BLaER1 (cell line): Measurements from ENCODE around the gene MYOZ3.

Experiments
- H3K27ac ChIP-seq: shearing (Covaris generic); formaldehyde crosslinking; 2 replicates; pipeline ENCODE4 v1.8.1; 2022
- H3K27me3 ChIP-seq: shearing (Covaris generic); formaldehyde crosslinking; 2 replicates; pipeline ENCODE4 v1.8.1; 2022
- H3K36me3 ChIP-seq: shearing (Covaris generic); formaldehyde crosslinking; 2 replicates; pipeline ENCODE4 v1.8.1; 2022
- H3K4me1 ChIP-seq: shearing (Covaris generic); formaldehyde crosslinking; 2 replicates; pipeline ENCODE4 v1.8.1; 2022
- H3K4me2 ChIP-seq: shearing (Covaris generic); formaldehyde crosslinking; 2 replicates; pipeline ENCODE4 v1.8.1; 2022
- H3K4me3 ChIP-seq: shearing (Covaris generic); formaldehyde crosslinking; 2 replicates; pipeline ENCODE4 v1.8.1; 2022
- H3K9ac ChIP-seq: shearing (Covaris generic); formaldehyde crosslinking; 2 replicates; pipeline ENCODE4 v1.8.1; 2022
- H3K9me3 ChIP-seq: shearing (Covaris generic); formaldehyde crosslinking; 2 replicates; pipeline ENCODE4 v1.8.1; 2022
- H4K20me1 ChIP-seq: shearing (Covaris generic); formaldehyde crosslinking; 2 replicates; pipeline ENCODE4 v1.8.1; 2022
- Cebpa-rat ChIP-seq: shearing (Covaris generic); IDR thresholded peaks from 2 replicates; pipeline ENCODE4 v1.8.1; 2022

Gene MYOZ3

DNA sequence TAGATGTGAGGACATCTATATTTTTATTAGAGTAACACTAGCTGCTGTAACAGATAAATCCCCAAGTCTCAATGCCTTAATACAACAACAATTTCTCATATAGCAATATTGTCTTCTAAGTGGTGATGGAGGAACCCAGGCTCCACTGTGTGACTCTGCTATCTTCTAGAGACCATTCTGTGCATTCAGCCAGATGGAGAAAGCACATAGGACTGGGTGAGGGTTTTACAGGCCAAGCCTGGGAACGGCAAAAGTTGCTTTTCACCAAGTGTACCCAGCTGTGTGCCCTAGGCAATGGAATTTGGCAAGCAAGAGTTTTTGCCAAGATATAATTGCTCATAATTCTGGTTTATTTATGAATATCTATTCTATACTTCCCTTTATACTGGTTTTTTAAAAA, 28.1 kb downstream of the MYOZ3 start:
- H3K4me1 ChIP-seq, result no peaks in the 10 kb centered on the region
- H3K27me3 ChIP-seq, result no peaks in the 10 kb centered on the region
- H3K9ac ChIP-seq, result no peak overlapping the region
- no peak for TF ChIP-seq Cebpa-rat
- no peak overlapping the region for H3K4me2 ChIP-seq
- H3K27ac ChIP-seq, result no peak overlapping the region
- H3K9me3 ChIP-seq, result no peaks in the 10 kb centered on the region
- H3K36me3 ChIP-seq, result peaks cover 59% of the 10 kb centered on the region
- no peaks in the 10 kb centered on the region for H4K20me1 ChIP-seq
- no peak overlapping the region for H3K4me3 ChIP-seq

DNA sequence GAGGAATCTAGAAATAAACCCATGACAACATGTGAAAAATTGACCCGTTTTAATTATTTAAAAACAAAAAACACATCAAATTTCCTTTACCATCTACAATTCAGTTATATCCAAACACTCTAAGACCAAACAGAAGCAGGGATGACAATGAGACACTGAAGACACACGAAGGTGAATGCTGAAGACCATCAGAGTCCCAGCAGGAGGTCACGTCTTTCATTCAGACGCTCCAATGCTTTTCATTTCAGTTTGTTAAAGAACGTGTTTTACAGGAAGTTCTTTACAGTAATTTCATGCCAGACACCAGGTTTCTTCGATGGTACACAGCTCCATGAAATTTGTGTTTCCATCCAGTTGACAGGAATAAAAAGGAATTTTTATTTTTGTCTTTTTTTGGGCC, 29.7 kb downstream of the MYOZ3 start:
- H3K36me3 ChIP-seq, result peaks cover 76% of the 10 kb centered on the region

GRCh38 chr5:150692276-150692675, 31.2 kb downstream of the MYOZ3 start:
- peaks cover 89% of the 10 kb centered on the region for H3K36me3 ChIP-seq
- H3K9me3 ChIP-seq, result no peaks in the 10 kb centered on the region
- no peak overlapping the region for H3K9ac ChIP-seq
- no peaks in the 10 kb centered on the region for H3K27me3 ChIP-seq
- H3K4me2 ChIP-seq, result no peak overlapping the region
- TF ChIP-seq Cebpa-rat, result no peak
- no peak overlapping the region for H3K27ac ChIP-seq
- H3K4me1 ChIP-seq, result no peaks in the 10 kb centered on the region
- no peak overlapping the region for H3K4me3 ChIP-seq
- no peaks in the 10 kb centered on the region for H4K20me1 ChIP-seq

More for the DNA sequence above, 29.7 kb downstream of the MYOZ3 start:
- Histone ChIP-seq H4K20me1 (no peaks in the 10 kb centered on the region), H3K4me3 (no peak overlapping the region), H3K27ac (no peak overlapping the region), H3K27me3 (no peaks in the 10 kb centered on the region), H3K9me3 (no peaks in the 10 kb centered on the region), H3K4me1 (no peaks in the 10 kb centered on the region), H3K9ac (no peak overlapping the region), H3K4me2 (no peak overlapping the region)
- no peak for TF ChIP-seq Cebpa-rat

DNA sequence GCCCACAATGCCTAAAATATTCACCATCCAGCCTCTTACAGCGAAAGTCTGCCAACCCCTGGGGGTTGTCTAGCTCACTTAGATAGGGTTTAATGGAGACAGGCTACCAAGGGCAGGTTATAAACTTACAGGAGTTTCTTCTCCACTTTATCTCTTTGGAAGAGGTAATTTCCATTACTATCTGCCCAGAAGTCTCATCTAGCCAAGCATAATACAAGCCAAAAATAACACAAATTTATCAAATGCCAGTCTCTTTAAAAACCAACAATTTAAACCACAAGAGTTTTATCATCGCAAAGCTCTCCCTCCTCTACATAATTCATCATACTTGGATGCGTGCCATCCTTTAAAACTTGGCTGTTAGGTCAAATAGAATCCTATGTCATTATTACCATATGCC, 33.6 kb downstream of the MYOZ3 start:
- Histone ChIP-seq H3K36me3 (peaks cover 92% of the 10 kb centered on the region), H3K4me3 (no peak overlapping the region), H4K20me1 (peaks cover 12% of the 10 kb centered on the region), H3K9me3 (no peaks in the 10 kb centered on the region), H3K4me1 (peaks cover 9% of the 10 kb centered on the region), H3K27me3 (no peaks in the 10 kb centered on the region), H3K27ac (no peak overlapping the region), H3K4me2 (no peak overlapping the region), H3K9ac (no peak overlapping the region)
- TF ChIP-seq Cebpa-rat, result no peak

DNA sequence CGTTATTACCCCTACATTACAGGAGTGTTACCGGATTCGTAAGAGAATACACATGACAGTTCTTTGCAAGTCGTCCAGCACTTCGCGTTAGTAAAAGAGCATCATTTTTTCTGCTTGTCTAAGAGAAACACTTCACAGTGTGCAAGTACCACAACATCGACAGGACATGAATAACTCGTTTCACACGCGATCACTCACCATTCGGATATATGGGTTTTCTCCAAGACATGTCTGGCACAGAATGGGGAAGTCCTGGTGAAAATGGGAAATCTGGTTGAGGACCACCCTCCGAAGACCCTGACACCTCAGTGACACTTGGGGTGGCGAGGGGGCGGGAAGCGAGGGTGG, 39.2 kb downstream of the MYOZ3 start:
- Histone ChIP-seq H3K9ac (peak overlapping the region; percentile 98), H3K27ac (peak overlapping the region; percentile 98), H3K4me1 (peaks cover 21% of the 10 kb centered on the region), H4K20me1 (peaks cover 19% of the 10 kb centered on the region), H3K4me2 (peak overlapping the region; percentile 98), H3K27me3 (no peaks in the 10 kb centered on the region), H3K4me3 (peak overlapping the region; percentile 98), H3K9me3 (no peaks in the 10 kb centered on the region), H3K36me3 (peaks cover 38% of the 10 kb centered on the region)
- no peak for TF ChIP-seq Cebpa-rat

GRCh38 chr5:150700594-150701377, 39.7 kb downstream of the MYOZ3 start, which contains the start of gene RBM22:
Gene RBM22 (minus strand): TSS chr5:150701062. CDS start chr5:150700985, 77 bp downstream.
- Histone ChIP-seq H3K27ac (peak within 1 kb of the TSS; percentile 98), H3K4me1 (peaks cover 21% of the 10 kb centered on the region), H4K20me1 (peaks cover 19% of the 10 kb centered on the region), H3K9me3 (no peaks in the 10 kb centered on the region), H3K9ac (peak within 1 kb of the TSS; percentile 98), H3K27me3 (no peaks in the 10 kb centered on the region), H3K4me3 (peak within 1 kb of the TSS; percentile 98), H3K4me2 (peak within 1 kb of the TSS; percentile 98), H3K36me3 (peaks cover 32% of the 10 kb centered on the region)
- TF ChIP-seq Cebpa-rat, result no peak

- no peaks in the 10 kb centered on the region for H3K9me3 ChIP-seq
- no peak overlapping the region for H3K4me3 ChIP-seq
- no peak overlapping the region for H3K9ac ChIP-seq
- peaks cover 15% of the 10 kb centered on the region for H4K20me1 ChIP-seq
- TF ChIP-seq Cebpa-rat, result no peak
- no peak overlapping the region for H3K4me2 ChIP-seq
- H3K27ac ChIP-seq, result no peak overlapping the region
- H3K36me3 ChIP-seq, result peaks cover 26% of the 10 kb centered on the region
- peaks cover 21% of the 10 kb centered on the region for H3K4me1 ChIP-seq
- no peaks in the 10 kb centered on the region for H3K27me3 ChIP-seq
Observed at GRCh38 chr5:150703762-150704161, 42.7 kb downstream of the MYOZ3 start.

DNA sequence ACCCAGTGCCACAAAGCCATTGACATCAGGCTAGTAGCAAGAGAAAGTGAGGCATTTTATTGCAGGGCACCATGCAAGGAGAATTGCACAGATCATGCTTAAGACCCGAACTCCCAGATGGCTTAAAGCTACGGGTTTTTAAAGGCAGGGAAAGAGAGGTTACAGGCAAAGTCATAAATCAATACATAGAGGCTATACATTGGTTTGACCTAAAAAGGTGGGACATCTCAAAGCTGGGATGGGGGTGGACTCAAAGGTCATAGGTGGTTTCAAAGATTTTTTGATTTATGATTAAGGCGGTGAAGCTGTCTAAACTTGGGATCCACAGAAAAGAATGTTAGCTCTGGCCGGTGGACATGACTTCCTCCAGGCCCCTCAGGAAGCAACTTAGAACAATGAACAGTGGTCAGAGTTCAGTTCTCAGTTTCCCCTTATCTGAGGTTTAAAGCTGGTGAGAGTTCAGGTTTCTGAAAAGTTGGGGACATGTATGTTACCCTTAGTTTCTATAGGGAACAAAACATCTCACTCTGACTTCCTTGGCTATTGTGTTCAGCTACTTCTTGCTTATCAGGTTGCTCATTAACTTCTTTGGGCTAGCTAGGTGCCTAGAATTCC, 45.8 kb downstream of the MYOZ3 start:
- Histone ChIP-seq H3K27ac (no peak overlapping the region), H3K9ac (no peak overlapping the region), H4K20me1 (no peaks in the 10 kb centered on the region), H3K27me3 (no peaks in the 10 kb centered on the region), H3K9me3 (no peaks in the 10 kb centered on the region), H3K36me3 (peaks cover 53% of the 10 kb centered on the region), H3K4me1 (peaks cover under 1% of the 10 kb centered on the region; the same call in 1 of the 2 replicates), H3K4me2 (no peak overlapping the region), H3K4me3 (no peak overlapping the region)
- no peak for TF ChIP-seq Cebpa-rat

GRCh38 chr5:150710165-150710564, 49.1 kb downstream of the MYOZ3 start:
- Histone ChIP-seq H3K9ac (no peak overlapping the region), H3K36me3 (peaks cover 86% of the 10 kb centered on the region), H4K20me1 (no peaks in the 10 kb centered on the region), H3K9me3 (no peaks in the 10 kb centered on the region), H3K27ac (no peak overlapping the region), H3K27me3 (no peaks in the 10 kb centered on the region), H3K4me1 (no peaks in the 10 kb centered on the region), H3K4me3 (no peak overlapping the region), H3K4me2 (no peak overlapping the region)
- TF ChIP-seq Cebpa-rat, result no peak

DNA sequence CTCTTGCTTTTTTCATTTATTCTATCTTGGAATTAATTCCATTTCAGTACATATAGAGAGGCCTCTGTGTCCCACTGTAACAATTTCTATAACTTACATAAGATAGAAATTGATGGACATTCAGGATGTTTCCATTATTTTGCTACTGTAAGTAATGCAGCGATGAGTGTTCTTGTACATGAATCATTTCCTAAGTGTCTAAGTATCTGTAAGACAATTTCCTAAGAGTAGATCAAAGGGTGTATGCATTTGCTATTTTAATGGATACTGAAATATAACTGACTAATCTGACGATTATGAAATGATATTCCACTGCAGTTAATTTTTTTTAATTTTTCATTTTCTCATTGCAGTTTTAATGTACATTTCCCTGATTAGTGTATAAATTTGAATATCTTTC, 62.8 kb downstream of the MYOZ3 start:
- Histone ChIP-seq H3K4me1 (no peaks in the 10 kb centered on the region), H3K9me3 (no peaks in the 10 kb centered on the region), H3K4me2 (no peak overlapping the region), H4K20me1 (no peaks in the 10 kb centered on the region), H3K36me3 (peaks cover 84% of the 10 kb centered on the region), H3K4me3 (no peak overlapping the region), H3K27ac (no peak overlapping the region), H3K9ac (no peak overlapping the region), H3K27me3 (no peaks in the 10 kb centered on the region)
- no peak for TF ChIP-seq Cebpa-rat
